CD14-positive monocyte (primary cell): ENCODE data around the gene SF3B3. TPM values are rescaled to one million over a fixed set of nuclear protein-coding genes. Genes with fewer than 3 reads are reported as not detected.

Experiments used
- DNase-seq, 3 donors: peaks; one replicate each; pipeline ENCODE4 v3.0.0-alpha.2; 2011 to 2022
- H2AFZ ChIP-seq: 2 replicates; pipeline ENCODE4 v1.6.0; 2012; ENCODE audit warnings: mild to moderate bottlenecking, low read depth, low read length, inconsistent platforms; ENCODE audit not compliant: insufficient read depth, poor library complexity, severe bottlenecking
- H3K27ac ChIP-seq, 2 donors: 1 replicate in 1 of 2; 2 replicates in 1 of 2; pipeline ENCODE4 v1.5.1; 2012 to 2013; ENCODE audit warnings: low read length in 2 of 2, control low read depth in 1 of 2, inconsistent platforms in 1 of 2, low read depth in 1 of 2, mild to moderate bottlenecking in 1 of 2
- H3K27me3 ChIP-seq, 2 donors: one replicate each; pipeline versions ENCODE4 v1.6.0 to v1.6.1; 2011 to 2013; ENCODE audit warnings: low read length in 2 of 2; ENCODE audit not compliant: control insufficient read depth in 2 of 2, insufficient read depth in 2 of 2
- H3K36me3 ChIP-seq, 2 donors: replicated peaks in 1 of 2; 1 replicate in 1 of 2; 2 replicates in 1 of 2; pipeline versions ENCODE4 v1.5.1 to v1.6.1; 2012 to 2013; ENCODE audit warnings: low read length in 2 of 2, control low read depth in 1 of 2, inconsistent platforms in 1 of 2, mild to moderate bottlenecking in 1 of 2; ENCODE audit not compliant: insufficient read depth in 2 of 2, control insufficient read depth in 1 of 2
- H3K4me1 ChIP-seq, 2 donors: 1 replicate in 1 of 2; 2 replicates in 1 of 2; pipeline versions ENCODE4 v1.5.1 to v1.6.1; 2012 to 2013; ENCODE audit warnings: low read length in 2 of 2, control low read depth in 1 of 2, inconsistent platforms in 1 of 2, mild to moderate bottlenecking in 1 of 2, moderate library complexity in 1 of 2; ENCODE audit not compliant: insufficient read depth in 2 of 2, control insufficient read depth in 1 of 2
- H3K4me2 ChIP-seq: replicated peaks from 2 replicates; pipeline ENCODE3; 2012; ENCODE audit warnings: low read length, moderate library complexity, mild to moderate bottlenecking; ENCODE audit not compliant: poor library complexity, severe bottlenecking; ENCODE audit errors: extremely low read depth
- H3K4me3 ChIP-seq, 3 experiments: fragments of 200-600 bp in 1 of 3; sonication (generic) in 1 of 3; replicated peaks in 1 of 3; 1 replicate in 2 of 3; 2 replicates in 1 of 3; pipeline ENCODE4 v1.5.1; 2011 to 2013; ENCODE audit warnings: low read length in 3 of 3, mild to moderate bottlenecking in 3 of 3, control low read depth in 2 of 3, low read depth in 2 of 3, inconsistent platforms in 1 of 3, moderate library complexity in 1 of 3
- H3K79me2 ChIP-seq: 2 replicates; pipeline ENCODE4 v1.6.0; 2012; ENCODE audit warnings: mild to moderate bottlenecking, control low read depth, inconsistent platforms, low read length, moderate library complexity; ENCODE audit not compliant: insufficient read depth
- H3K9ac ChIP-seq: 2 replicates; pipeline ENCODE4 v1.6.0; 2017; ENCODE audit warnings: low read length, mild to moderate bottlenecking; ENCODE audit not compliant: insufficient read depth, poor library complexity, severe bottlenecking
- H3K9me3 ChIP-seq, 2 donors: replicated peaks in 1 of 2; 1 replicate in 1 of 2; 2 replicates in 1 of 2; pipeline versions ENCODE4 v1.5.1 to v1.6.1; 2012 to 2013; ENCODE audit warnings: low read length in 2 of 2, control low read depth in 1 of 2; ENCODE audit not compliant: control insufficient read depth in 1 of 2, insufficient read depth in 1 of 2
- H4K20me1 ChIP-seq: 2 replicates; pipeline ENCODE4 v1.6.0; 2012; ENCODE audit warnings: mild to moderate bottlenecking, low read length, control low read depth, moderate library complexity; ENCODE audit not compliant: insufficient read depth
- H3K27ac Mint-ChIP-seq, 7 donors: one replicate each; pipeline ENCODE4 v1.8.0; 2020; ENCODE audit warnings: mild to moderate bottlenecking in 7 of 7, mixed read lengths in 7 of 7, moderate library complexity in 6 of 7, inconsistent platforms in 2 of 7
- H3K27me3 Mint-ChIP-seq, 3 donors: one replicate each; pipeline ENCODE4 v1.8.0; 2021 to 2022; ENCODE audit warnings: low read depth in 3 of 3, mild to moderate bottlenecking in 3 of 3, mixed read lengths in 3 of 3, moderate library complexity in 3 of 3, inconsistent platforms in 1 of 3
- H3K36me3 Mint-ChIP-seq, 2 donors: one replicate each; pipeline ENCODE4 v1.8.0; 2020; ENCODE audit warnings: mixed read lengths in 2 of 2, inconsistent platforms in 1 of 2, mild to moderate bottlenecking in 1 of 2
- H3K4me1 Mint-ChIP-seq: one replicate; pipeline ENCODE4 v1.8.0; 2020; ENCODE audit warnings: mild to moderate bottlenecking, mixed read lengths
- H3K4me3 Mint-ChIP-seq, 2 donors: one replicate each; pipeline ENCODE4 v1.8.0; 2020; ENCODE audit warnings: mild to moderate bottlenecking in 2 of 2, mixed read lengths in 2 of 2, moderate library complexity in 1 of 2
- H3K9me3 Mint-ChIP-seq, 7 donors: one replicate each; pipeline ENCODE4 v1.8.0; 2020 to 2022; ENCODE audit warnings: mixed read lengths in 7 of 7, mild to moderate bottlenecking in 6 of 7, moderate library complexity in 6 of 7, inconsistent platforms in 2 of 7
- CTCF ChIP-seq: fragments of 200-600 bp; IDR thresholded peaks from one replicate; pipeline ENCODE4 v1.8.0; 2022; ENCODE audit warnings: antibody characterized with exemption, mild to moderate bottlenecking
- WGBS: methylation state at CpG from one replicate; pipeline ENCODE4 v1.1.5; 2013; ENCODE audit warnings: missing lambda C conversion rate; ENCODE audit not compliant: insufficient coverage; 5-methylcytosine and 5-hydroxymethylcytosine counted together
- intact Hi-C, 2 donors: fragments of 100-400 bp; cut with micrococcal nuclease; formaldehyde crosslinking; loops; one replicate each; pipeline versions ENCODE4 v1.15.0 to v1.15.1; 2023
- polyA plus RNA-seq, 3 donors: library from polyadenylated mRNA; depleted of rRNA in 1 of 3; unstranded in 2 of 3; stranded (reverse) in 1 of 3; fragments of 300-500 nt in 2 of 3; fragments of >200 nt in 1 of 3; fragmentation: Illumina TruSeq in 2 of 3; gene quantifications; 1 replicate in 2 of 3; 2 replicates in 1 of 3; pipeline ENCODE4 v1.2.3, GENCODE V29; 2012 to 2021

The SF3B3 gene
- polyA plus RNA-seq, 3 donors = 34.2 to 52.3 (median 42.1) TPM

GRCh38 chr16:70591615-70592014 is 68.0 kb downstream of the SF3B3 start:
- no peak for TF ChIP-seq CTCF
- intact Hi-C loops = no loop called here
- WGBS = 93% methylated on average over 2 of the region's 4 CpGs

GRCh38 chr16:70592106-70592571 is 68.5 kb downstream of the SF3B3 start:
- no peak overlapping the region for H3K4me3 Mint-ChIP-seq
- Histone ChIP-seq H3K79me2 (no peaks in the 10 kb centered on the region), H3K4me1 (no peaks in the 10 kb centered on the region), H3K4me3 (no peak overlapping the region), H3K36me3 (no peaks in the 10 kb centered on the region), H3K9ac (no peak overlapping the region), H4K20me1 (no peaks in the 10 kb centered on the region), H3K9me3 (no peaks in the 10 kb centered on the region), H2AFZ (no peak overlapping the region), H3K27ac (no peak overlapping the region), H3K4me2 (no peak overlapping the region), H3K27me3 (no peaks in the 10 kb centered on the region)
- no peaks in the 10 kb centered on the region for H3K9me3 Mint-ChIP-seq
- peaks cover 4 to 9% (median 4%) of the 10 kb centered on the region in 3 donors for H3K27me3 Mint-ChIP-seq
- no peaks in the 10 kb centered on the region for H3K4me1 Mint-ChIP-seq
- 60% methylated on average over 1 of the region's 5 CpGs for WGBS
- TF ChIP-seq CTCF = no peak
- no peak for DNase-seq
- H3K27ac Mint-ChIP-seq = no peak overlapping the region
- H3K36me3 Mint-ChIP-seq = no peaks in the 10 kb centered on the region
- intact Hi-C loops = no loop called here

More at GRCh38 chr16:70591615-70592014, 68.0 kb downstream of the SF3B3 start:
- H3K79me2 ChIP-seq = no peaks in the 10 kb centered on the region
- no peaks in the 10 kb centered on the region for H3K9me3 ChIP-seq
- Mint-ChIP-seq H3K27ac (no peak overlapping the region), H3K9me3 (no peaks in the 10 kb centered on the region), H3K36me3 (no peaks in the 10 kb centered on the region), H3K27me3 (peaks cover 4 to 9% (median 4%) of the 10 kb centered on the region in 3 donors), H3K4me3 (no peak overlapping the region), H3K4me1 (no peaks in the 10 kb centered on the region)
- H3K27ac ChIP-seq = no peak overlapping the region
- H3K9ac ChIP-seq = no peak overlapping the region
- no peak overlapping the region for H3K4me3 ChIP-seq
- no peak overlapping the region for H3K4me2 ChIP-seq
- no peak overlapping the region for H2AFZ ChIP-seq
- no peaks in the 10 kb centered on the region for H3K36me3 ChIP-seq
- no peaks in the 10 kb centered on the region for H4K20me1 ChIP-seq
- no peaks in the 10 kb centered on the region for H3K27me3 ChIP-seq
- no peak for DNase-seq
- no peaks in the 10 kb centered on the region for H3K4me1 ChIP-seq
